ENCODE results near the gene GNAS-AS1.
A peak's percentile ranks its signal among the peaks of the same experiment; 100 is the strongest.

Gene GNAS-AS1

DNA sequence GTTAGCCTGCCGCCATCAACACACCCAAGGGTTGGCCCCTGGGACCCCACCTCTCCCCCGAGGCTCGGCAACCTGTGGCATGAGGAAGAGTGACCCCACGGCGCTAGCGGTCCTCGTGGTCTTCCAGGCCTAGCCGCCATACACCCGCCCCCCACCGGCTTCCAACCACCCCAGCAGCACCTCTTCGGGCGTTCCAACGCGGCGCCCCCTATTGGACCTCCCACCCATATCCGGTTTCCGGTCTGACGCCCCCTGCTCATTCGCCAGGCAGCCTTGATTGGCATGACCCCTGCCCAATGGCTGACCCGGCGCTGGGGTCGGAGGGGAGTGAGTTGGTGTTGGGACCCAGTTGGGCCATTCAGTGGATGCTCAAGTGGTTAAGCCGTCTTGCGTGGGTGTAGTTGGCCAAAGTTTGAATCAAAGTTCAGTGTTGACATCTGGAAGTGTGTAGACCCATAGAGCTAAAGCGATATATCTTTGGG lies at the start of gene GNAS-AS1:
Gene GNAS-AS1 (minus strand): TSS at position 210 of the 482 bp plus-strand sequence.
- DNase-seq, result no peak

DNA sequence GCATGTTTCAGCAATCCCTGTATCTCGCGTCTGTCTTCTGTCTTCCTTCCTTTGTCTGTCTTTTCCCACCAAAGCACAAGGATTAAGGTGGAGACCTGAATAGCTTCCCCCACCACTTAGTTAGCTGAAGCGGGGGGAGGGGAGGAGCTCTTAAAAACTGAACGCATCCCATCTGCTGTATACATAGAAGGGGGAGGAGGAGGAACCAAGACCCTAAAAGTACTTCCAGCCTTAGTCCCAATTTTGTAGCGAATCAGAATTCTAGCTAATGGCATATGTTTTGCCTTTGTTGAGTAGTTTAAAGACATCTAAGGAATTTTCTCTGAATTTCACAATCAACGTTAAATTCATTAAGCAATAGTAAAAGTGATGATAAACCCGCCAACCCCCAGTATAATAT lies 49.7 kb upstream of the GNAS-AS1 start:
- no peak for DNase-seq

DNA sequence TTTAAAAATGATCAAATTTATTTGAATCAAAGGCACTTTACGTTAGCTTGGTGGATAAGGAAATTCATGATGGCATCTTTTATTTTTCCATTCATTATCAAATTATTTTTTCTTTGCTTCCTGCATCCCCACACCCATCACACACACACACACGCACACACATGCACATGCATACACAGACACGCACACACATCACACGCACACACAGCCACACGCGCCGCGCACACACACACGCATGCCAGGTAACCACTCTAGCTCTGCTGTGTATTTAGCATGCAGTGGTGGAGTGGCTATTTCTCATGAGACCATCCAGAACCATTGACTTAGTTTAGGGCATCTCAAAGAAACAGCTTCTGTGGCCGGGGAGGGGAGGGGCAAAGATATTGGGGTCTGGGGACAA lies 48.8 kb upstream of the GNAS-AS1 start:
- DNase-seq, result no peak

DNA sequence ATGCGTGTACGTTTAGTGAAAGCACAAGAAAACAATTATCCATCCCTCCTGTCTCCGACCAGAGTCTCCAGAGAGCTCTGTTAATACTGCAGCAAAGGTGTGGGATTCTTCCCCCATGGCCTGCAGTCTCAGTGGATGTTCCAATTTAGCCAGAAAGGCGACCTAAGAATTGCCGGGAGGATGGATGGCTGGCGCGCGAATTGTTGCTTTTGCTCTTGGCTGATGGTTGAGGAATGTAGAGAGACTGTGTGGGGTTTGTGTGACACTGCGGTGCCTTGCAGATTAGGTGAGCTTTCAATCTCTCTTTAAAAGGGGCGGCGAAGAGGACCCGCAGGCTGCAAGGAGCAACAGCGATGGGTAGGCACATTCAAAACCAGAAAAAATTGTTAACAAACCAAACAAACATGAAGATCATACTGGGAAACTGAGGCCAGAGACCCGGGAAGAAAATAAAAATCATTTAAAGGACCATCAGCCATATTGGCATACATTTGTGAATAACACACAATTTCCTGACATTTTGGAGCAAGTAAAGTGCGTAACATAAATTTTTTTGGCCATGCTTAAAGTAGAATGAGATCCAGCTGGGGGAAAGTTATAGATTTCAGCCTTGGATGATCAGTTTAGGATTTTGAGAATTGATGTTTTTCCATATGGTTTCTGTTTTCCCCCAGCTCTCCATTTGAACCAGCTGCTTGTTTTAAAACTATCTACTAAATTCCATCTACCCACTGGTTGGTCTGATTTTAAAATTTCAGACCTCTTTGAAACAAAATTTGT lies 48.1 kb upstream of the GNAS-AS1 start:
- no peak for DNase-seq

DNA sequence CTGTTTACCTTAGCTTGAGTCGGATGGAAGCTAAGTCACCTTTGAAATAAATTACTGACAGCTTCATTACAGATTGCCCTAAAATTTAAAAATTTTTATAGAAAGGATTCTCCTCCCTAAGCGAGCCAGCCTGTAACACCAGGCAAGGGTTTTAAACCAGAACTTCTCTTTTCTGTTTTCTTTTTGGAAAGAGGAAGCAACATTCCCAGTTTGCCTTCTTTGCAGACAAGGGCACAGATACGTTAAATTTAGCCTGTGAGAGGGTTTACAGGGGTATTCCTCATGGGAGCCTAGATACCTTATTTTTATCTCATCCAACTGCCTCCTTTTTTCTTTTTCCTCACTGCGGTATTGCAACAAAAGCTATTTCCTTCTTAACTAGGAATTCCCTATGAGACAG lies 46.8 kb upstream of the GNAS-AS1 start:
- peak; percentile 45 for DNase-seq

DNA sequence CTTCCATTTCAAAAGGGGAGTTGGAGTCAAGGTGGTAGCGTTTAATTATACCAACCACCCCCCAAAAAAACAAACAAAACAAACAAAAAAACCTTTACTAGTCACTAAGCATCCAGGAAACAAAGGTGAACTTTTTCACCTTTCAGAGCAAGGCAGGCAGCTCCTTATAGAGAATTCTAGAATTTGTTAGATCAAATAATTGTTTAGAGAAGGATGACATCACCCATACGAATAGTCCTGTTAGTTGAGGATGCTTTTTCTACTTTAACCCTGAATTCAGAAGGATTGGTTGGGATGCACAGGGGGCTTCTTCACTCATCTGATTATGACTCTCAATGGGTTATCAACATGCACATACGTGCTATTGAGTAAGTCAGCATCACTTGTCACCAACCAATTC lies 46.1 kb upstream of the GNAS-AS1 start:
- DNase-seq, result no peak

DNA sequence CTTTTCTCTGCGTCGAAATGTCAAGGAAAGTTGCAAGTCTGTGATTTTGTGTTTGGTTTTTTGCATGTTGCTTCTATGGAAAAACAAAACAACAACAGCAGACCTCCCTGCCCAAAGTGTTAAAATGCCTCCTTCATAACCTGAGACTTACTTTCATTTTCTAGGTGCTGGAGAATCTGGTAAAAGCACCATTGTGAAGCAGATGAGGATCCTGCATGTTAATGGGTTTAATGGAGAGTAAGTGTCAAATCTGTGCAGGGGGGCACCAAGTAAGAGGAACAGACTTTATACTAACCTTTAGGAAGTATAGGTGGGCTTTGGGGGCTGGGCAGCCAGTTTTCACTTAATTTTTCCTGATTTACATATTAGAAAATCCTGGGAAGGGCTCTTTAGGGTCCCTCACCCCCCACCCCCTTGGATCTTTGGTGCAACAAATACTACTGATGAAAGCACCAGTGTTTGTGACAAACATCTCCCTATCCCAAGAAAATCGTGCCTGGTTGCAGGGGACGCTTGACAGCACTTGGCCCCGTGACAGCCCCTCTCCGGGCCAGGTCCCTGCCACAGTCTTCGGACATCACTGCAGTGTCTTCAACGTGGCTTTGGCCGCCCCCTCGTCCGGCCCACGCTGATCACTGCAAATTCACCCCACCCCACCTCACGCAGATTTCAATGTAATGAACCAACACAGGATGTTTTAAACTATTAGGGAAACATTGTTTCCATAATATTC lies 44.9 kb upstream of the GNAS-AS1 start:
- no peak for DNase-seq

DNA sequence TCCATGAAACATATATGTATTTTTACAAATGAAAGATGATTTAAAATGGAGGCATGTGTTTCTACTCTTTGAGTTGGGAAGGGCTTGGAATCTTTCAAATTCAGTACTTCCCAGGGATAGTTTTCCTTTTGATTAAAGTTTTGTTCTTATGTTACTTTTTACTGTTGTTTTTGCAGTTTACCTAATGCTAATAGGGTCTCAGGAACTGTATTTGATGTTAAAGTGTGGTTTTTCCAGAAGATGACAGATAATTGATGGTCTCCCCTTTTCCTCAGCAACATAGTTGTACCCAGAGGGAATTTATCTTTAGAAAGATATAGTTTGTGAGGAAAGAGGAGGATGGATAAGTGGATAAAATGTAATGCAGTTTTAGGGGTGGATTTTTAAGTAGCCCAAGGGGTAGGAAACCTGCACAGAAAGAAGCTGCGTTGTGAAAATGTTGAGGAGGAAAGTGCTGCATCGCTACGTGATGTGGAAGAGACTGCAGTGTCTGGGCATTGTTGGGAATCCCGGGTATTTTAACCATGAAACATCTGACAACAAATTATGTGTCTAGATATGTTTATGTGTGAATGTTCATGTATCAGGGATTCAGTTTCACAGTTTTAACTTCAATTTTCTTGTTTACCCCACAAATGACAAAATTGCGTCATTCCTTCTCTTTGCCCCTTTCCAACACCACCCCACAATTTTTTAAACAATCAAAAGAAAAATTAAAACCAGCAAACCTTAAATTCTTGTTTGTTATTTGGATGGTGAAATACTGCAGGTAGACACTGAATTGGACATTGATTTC lies 44.1 kb upstream of the GNAS-AS1 start:
- no peak for DNase-seq

DNA sequence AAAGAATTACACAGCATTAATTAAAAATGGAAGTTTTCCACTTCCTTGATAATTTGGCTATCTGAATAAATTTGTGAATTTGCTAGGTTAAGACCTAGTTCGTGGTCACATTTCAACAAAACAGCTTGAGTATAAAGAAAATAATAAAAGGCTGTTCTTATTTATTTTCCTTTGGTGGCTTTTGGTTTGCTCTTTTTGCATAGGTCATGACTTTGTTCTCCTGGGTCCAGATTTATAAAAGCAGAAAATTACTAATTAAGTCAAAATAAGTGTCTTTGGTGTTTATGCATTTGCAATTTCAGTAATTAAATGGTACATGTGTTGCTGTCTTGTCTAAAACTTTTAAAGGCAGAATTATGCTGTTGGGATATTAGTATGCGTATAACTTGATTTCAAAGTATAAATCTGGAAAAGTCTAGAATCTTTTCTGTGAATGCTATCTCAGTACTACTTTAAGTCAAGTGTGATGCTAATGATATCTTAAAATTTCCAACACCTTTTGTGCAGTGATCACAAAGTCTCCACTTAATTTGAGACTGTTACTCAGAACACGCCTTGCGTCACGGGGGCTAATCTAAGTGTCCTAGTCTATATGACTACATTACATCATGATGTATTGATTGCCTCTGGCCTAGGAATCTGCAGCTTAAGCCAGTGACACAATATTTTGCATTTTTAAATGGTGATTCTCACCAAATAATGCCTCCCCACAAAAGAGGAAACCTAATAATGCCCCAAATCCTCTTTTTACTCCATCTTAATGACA lies 42.8 kb upstream of the GNAS-AS1 start:
- peak; percentile 18 for DNase-seq

DNA sequence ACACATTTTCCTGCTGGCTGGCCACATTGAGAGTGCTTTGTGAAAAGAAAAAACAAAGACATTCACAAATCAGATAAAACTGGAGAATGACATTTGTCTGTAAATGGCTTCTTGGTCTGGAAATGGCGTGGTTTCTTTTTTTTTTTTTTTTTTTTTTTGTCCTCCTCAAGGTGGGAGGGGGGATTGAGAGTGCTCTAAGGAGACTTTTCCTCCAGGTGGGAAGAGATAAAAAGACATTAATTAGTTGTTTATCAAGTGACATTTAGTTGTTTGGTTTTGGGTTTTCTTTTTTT lies 42.2 kb upstream of the GNAS-AS1 start:
- DNase-seq, result no peak

DNA sequence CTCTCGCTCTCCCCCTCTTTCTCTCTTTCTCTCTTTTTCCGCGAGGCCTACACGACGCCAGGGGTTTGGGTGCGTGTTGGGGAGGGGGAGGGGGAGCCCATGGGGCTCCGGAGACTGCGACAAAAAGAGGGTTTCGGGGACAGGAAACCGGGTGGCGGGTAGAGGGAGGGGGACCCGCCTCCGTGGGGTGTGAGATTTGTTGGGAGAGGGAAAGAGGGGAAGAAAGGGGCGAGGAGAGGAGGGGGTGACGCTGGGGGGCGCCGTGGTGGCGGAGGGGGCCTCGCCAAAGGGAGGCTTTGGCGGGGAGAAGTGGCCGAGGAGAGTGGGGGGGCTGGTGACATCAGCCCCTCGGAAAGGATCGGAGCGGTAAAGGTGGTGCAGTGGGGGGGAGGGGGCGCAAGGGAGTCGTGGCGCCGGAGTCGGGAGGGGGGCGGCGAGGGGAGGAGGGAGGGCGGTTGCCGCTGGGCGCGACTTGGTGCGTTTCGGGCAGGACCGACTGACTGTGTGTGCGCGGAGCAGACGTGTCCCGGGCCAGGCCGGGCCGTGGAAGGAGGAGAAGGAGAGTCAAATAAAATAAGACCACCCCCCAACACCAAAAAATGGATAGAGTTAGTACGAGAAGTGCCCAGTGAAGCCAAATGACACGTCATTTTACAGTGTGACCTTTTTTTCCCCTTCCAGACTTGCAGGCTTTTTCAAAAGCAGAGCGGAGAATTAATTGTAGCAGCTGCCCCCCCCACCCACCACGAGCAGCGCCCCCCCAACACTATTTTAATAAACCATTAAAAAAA lies 41.6 kb upstream of the GNAS-AS1 start:
- peak; percentile 29 for DNase-seq

DNA sequence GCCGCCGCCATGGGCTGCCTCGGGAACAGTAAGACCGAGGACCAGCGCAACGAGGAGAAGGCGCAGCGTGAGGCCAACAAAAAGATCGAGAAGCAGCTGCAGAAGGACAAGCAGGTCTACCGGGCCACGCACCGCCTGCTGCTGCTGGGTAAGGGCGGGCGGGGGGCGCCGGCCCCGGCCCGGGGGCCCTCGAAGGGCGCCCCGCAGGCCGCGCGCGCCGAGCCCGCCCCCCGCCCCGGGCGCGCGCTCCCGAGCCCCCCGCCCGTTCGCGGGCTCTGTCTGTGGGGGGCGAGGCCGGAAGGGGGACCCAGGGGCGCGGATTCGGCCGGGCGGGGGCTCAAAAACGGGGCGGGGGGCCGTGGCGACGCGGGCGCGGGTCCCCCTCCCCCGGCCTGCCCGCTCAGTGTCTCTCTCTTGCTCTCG lies 41.0 kb upstream of the GNAS-AS1 start:
- DNase-seq, result no peak

DNA sequence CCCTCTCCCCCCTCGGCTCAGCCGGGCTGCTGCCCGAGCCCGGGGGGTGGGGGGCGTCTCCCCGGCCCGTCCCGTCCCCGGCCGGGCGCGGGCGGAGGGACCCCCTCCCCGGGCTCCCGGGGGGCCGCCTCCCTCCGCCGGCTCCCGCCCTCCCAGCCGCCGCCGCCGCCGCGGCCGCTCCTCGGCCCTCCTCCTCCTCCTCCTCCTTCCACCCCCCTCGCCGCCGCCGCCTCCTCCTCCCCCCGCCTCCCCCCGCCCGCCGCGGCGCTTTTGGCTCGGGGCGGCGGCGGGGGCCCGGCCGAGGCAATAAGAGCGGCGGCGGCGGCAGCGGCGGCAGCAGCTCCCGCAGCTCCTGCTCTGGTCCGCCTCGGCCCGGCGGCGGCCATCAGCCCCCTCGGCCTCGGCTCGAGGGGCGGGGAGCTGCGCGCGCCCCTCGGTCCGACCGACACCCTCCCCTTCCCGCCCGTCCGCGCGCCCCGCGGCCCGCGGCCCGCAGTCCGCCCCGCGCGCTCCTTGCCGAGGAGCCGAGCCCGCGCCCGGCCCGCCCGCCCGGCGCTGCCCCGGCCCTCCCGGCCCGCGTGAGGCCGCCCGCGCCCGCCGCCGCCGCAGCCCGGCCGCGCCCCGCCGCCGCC lies 40.5 kb upstream of the GNAS-AS1 start:
- DNase-seq, result peak; percentile 32

DNA sequence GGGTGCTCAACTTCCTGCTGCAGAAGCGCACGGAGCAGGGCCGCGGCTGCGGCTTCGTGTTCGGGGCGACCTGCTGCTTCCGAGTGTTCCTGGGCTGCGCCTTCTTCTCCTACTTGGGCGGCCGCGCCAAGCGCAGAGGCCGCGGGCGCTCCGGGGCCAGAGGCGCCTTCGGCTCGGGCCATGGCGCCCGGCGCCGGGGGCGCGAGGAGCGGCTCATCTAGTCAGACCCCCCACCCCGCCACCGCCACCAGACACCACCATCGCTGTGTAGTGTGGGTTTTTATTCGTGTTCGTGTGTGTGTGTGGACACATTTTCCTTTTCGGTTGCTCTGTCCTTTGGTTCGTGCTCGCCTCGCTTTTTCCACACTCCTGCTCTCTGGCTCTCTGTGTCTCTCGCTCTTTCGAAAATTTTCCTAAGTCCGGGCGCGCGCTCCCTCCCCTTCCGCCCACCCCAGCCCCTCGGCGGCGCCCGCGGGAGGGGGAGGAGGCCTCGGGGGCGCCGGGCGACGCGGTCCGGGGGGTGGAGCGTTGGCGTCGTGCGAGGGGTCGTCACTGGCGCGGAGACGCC lies 39.9 kb upstream of the GNAS-AS1 start:
- DNase-seq, result peak; percentile 19

DNA sequence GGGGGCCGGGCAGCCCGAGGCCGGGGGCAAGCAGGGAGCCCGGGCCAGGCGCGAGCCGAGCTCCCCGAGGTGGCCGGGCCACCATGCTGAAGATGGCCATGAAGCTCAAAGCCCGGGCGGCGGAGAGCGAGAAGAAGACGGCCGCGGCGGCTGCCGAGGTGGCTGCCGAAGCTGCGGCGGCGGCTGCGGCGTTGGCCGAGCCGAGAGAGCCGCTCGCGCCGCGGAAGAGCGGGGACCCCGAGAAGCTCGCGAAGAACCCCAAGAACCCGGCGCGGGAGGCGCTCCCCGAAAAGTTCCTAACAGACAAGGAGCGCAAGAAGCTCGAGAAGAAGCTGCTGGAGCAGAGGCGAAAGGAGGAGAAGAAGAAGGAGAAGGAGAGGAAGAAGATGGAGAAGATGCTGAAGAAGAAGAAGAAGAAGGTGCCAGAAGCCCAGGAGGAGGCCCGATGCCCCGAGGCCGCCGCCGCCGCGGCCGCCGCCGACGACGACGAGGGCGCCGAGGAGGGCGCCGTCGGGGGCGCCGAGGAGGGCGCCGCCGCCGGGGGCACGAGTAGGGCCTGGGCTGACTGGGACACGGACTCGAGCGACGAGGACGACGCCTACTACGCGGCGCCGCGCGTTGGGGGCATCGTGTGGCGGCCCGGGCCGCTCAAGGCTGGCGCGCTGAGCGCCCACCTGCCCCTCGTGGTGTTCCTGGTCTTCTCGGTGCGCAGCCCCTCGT lies 39.3 kb upstream of the GNAS-AS1 start:
- DNase-seq, result no peak

DNA sequence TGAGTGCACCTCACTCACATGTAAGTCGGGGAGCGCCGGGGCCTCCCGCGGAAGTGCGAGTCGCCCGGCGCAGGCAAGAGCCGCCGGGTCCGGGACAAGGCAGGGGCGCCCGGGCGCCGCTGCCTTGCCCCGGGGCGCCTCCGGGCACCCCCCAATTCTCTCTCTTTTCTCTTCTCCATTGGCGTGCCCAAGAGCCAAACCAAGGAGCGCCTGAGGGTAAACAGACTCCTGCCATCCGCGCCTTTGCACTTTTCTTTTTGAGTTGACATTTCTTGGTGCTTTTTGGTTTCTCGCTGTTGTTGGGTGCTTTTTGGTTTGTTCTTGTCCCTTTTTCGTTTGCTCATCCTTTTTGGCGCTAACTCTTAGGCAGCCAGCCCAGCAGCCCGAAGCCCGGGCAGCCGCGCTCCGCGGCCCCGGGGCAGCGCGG lies 38.6 kb upstream of the GNAS-AS1 start:
- no peak for DNase-seq

DNA sequence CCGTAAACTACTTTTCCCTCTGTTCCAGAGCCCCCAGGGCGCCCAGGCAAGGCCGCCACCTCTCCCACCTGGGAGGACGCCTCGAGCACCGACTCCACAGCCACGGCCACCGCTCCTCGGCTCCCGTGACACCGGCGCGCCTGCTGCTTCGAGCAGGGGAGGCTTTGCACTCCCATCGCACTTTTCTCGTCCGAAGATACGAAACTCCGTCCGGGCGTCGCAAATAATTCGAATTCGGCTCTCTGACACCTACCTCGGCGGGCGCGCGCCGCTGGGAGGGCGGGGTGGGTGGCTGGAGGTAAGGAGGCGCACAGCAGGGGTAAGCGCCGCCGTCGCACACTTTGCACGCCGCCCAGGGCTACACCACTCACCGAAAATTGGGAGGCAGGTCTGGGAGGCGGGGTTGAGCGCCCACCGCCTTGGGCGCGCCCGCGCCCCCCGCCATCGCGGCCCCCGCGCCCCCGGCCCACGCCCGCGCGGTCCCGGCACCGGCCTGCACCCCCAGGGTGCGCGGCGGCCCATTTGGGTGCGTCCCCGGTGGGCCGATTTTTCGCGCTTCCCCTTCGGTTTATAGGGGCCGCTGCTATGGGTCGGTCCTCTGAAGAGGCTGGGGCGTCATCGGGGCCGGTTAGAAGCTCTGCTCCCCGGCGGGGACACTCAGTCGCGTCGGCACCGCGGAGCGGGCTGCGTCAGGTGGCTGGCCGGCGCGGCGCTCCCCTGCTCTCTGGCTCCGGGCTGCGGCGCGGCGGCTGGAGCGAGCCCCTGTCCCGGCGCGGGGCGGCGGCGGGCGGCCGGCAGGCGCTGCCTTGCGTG lies 38.0 kb upstream of the GNAS-AS1 start:
- DNase-seq, result peak; percentile 32

DNA sequence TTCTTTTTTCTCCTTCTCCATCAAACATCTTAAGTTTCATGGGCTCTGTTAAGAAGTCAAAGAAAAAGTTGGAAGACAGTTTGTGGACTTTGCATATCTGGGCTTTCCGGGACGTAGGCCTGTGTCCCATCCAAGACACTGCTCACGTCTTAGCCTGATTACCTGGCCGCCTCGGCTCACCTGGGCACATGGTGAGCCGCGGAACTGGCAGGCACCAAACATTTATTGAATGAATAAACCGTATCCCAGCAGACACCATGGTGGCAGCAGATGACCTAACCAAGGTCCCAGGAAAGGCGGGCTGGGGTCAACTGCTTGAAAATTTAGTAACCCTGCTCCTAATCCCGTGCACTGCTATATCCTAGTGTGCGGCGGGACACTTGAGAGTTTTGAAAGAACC lies 37.4 kb upstream of the GNAS-AS1 start:
- DNase-seq, result no peak

DNA sequence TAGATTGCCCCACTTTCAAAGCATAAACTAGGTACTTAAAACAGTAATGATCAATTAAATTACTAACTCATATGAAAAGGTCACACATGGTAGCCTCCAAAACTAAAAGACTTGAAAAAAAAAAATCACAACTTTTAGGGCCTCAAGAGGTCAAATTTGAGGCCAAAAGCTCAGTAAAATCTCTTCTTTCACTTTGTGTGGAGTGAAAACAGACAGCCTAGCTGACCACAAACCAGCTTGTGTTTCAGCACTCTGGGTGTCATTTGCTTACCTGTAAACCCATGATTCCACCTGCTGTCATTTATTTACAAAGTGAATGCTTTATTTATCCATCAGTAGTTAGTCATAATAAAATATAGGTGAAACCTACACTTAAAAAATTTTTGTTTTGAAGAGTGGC lies 35.8 kb upstream of the GNAS-AS1 start:
- no peak for DNase-seq

DNA sequence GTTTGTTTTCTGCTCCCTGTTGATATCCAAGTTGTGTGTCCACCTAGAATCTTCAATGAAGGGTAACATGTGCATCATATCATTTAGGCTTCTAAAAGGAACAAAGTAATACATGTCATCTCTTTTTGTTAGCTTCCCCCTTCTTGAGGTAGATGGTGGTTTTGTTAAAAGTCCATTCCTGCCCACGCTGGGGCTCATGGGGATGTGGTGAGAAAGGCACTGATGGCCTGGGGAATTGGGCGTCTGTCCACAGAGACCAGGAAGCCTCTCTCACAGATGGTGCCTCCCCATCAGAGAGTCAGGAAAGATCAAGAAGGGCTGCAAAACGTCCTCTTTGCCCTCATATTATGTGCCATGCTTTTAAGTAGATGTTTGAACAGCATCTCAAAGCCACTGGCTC lies 34.3 kb upstream of the GNAS-AS1 start:
- DNase-seq, result peak; percentile 44

Data from MV-4-11 (cell line).